Small intestine (tissue), 7 donors: ENCODE results near the gene RPS6KA3. TPM values are rescaled to one million over a fixed set of nuclear protein-coding genes. Genes with fewer than 3 reads are reported as not detected.

Source experiments
- DNase-seq, 2 donors: peaks; one replicate each; pipeline versions ENCODE4 v3.0.0 to v3.0.0-alpha.2; 2013
- FAIRE-seq: peaks from 2 replicates; lab custom pipeline; 2012; peaks lifted over from hg19 to GRCh38; lab: Jason Lieb, UNC
- H3K27ac ChIP-seq, 3 donors: one replicate each; pipeline ENCODE4 v1.5.1; 2013; ENCODE audit warnings: low read length in 2 of 3, mild to moderate bottlenecking in 2 of 3, control low read depth in 1 of 3, inconsistent platforms in 1 of 3, low read depth in 1 of 3, moderate library complexity in 1 of 3
- H3K27me3 ChIP-seq, 3 donors: one replicate each; pipeline ENCODE4 v1.6.1; 2013; ENCODE audit warnings: low read length in 3 of 3, inconsistent platforms in 1 of 3; ENCODE audit not compliant: control insufficient read depth in 3 of 3, insufficient read depth in 3 of 3
- H3K36me3 ChIP-seq, 3 donors: one replicate each; pipeline ENCODE4 v1.6.1; 2013; ENCODE audit warnings: low read length in 3 of 3, inconsistent platforms in 1 of 3, low read depth in 1 of 3, mild to moderate bottlenecking in 1 of 3, moderate library complexity in 1 of 3; ENCODE audit not compliant: control insufficient read depth in 3 of 3, insufficient read depth in 2 of 3
- H3K4me1 ChIP-seq, 3 donors: one replicate each; pipeline ENCODE4 v1.6.1; 2013; ENCODE audit warnings: low read length in 2 of 3, inconsistent platforms in 1 of 3, low read depth in 1 of 3, mild to moderate bottlenecking in 1 of 3, moderate library complexity in 1 of 3; ENCODE audit not compliant: control insufficient read depth in 3 of 3, insufficient read depth in 2 of 3
- H3K4me3 ChIP-seq, 3 donors: one replicate each; pipeline ENCODE4 v1.5.1; 2013; ENCODE audit warnings: low read length in 3 of 3, control low read depth in 1 of 3, inconsistent platforms in 1 of 3, low read depth in 1 of 3, mild to moderate bottlenecking in 1 of 3, moderate library complexity in 1 of 3
- H3K9me3 ChIP-seq, 2 donors: one replicate each; pipeline ENCODE4 v1.6.1; 2013; ENCODE audit warnings: low read depth in 1 of 2, low read length in 1 of 2; ENCODE audit not compliant: control insufficient read depth in 2 of 2, insufficient read depth in 1 of 2
- WGBS, 3 donors: extraction: QIAGEN DNeasy Blood & Tissue Kit; methylation state at CpG; one replicate each; pipeline ENCODE4 v1.1.7; 2013; 5-methylcytosine and 5-hydroxymethylcytosine counted together
- polyA plus RNA-seq, 4 donors: library from polyadenylated mRNA; stranded (reverse) in 3 of 4; unstranded in 1 of 4; fragments of 200-250 nt in 3 of 4; fragments of 120-200 nt in 1 of 4; gene quantifications; one replicate each; pipeline versions ENCODE4 v1.2.1 to v1.2.3, GENCODE V29; 2013
- donor health status: healthy with polysubstance abuse.
- donor health status: control.
- donor health status: control.
- donor health status: Bipolar disorder and iron deficiency.
- donor health status: healthy.

RPS6KA3 gene
- polyA plus RNA-seq, 4 donors, result 11.1 to 55.5 (median 16.6) TPM

GRCh38 chrX:20111271-20111670 lies 155.4 kb downstream of the RPS6KA3 start:
- FAIRE-seq, result no peak
- H3K36me3 ChIP-seq, result no peaks in the 10 kb centered on the region
- WGBS, 3 donors, result 92 to 95% (median 93%) methylated on average over 10 of the region's 10 CpGs

GRCh38 chrX:20101934-20102581 lies 164.7 kb downstream of the RPS6KA3 start:
- H3K36me3 ChIP-seq, result no peaks in the 10 kb centered on the region
- no peak overlapping the region for H3K4me3 ChIP-seq
- H3K27ac ChIP-seq, result no peak overlapping the region
- DNase-seq (no peak), FAIRE-seq (no peak)
- H3K4me1 ChIP-seq, result no peaks in the 10 kb centered on the region
- 89 to 98% (median 92%) methylated on average over 2 of the region's 2 CpGs for WGBS, 3 donors
- no peaks in the 10 kb centered on the region for H3K27me3 ChIP-seq
- H3K9me3 ChIP-seq, result no peaks in the 10 kb centered on the region

More at GRCh38 chrX:20111271-20111670, 155.4 kb downstream of the RPS6KA3 start:
- Histone ChIP-seq H3K9me3 (no peaks in the 10 kb centered on the region), H3K27ac (no peak overlapping the region), H3K27me3 (peaks cover 0 to 5% (median 4%) of the 10 kb centered on the region in 3 donors), H3K4me3 (no peak overlapping the region), H3K4me1 (no peaks in the 10 kb centered on the region)
- DNase-seq, result no peak

Other genes starting within 250 kb of the RPS6KA3 start
- 1 to 10 TPM; 2.0 to 4.2 (median 2.2) TPM for gene MAP7D2, start 150.0 kb downstream of the RPS6KA3 start, polyA plus RNA-seq
- gene EIF1AX, start 125.1 kb downstream of the RPS6KA3 start, polyA plus RNA-seq, result 10 to 100 TPM; 27.5 to 87.9 (median 43.0) TPM